ENCODE measurements around the gene PATZ1.

The PATZ1 gene

GRCh38 chr22:31278151-31278621 lies 68.0 kb downstream of the PATZ1 start:
- TF ChIP-seq ZFX (IDR thresholded peaks at IDR 0.05) (no peak), CTCF (conservative IDR thresholded peaks at IDR 0.05) (no peak)
- no peak overlapping the region for H3K27ac ChIP-seq

GRCh38 chr22:31277741-31278140 lies 68.4 kb downstream of the PATZ1 start:
- H3K27ac ChIP-seq = no peak overlapping the region
- no peak for TF ChIP-seq ZFX (IDR thresholded peaks at IDR 0.05)
- no peak for TF ChIP-seq CTCF (conservative IDR thresholded peaks at IDR 0.05)

GRCh38 chr22:31276426-31277167 lies 69.5 kb downstream of the PATZ1 start:
- TF ChIP-seq ZFX (IDR thresholded peaks at IDR 0.05) (no peak), CTCF (conservative IDR thresholded peaks at IDR 0.05) (no peak)
- no peak overlapping the region for H3K27ac ChIP-seq
